HCT116 (cell line): ENCODE data around the gene CERS6.

Source experiments
- CEBPB ChIP-seq: IDR thresholded peaks from 2 replicates; pipeline ENCODE4 v1.6.1; 2012; ENCODE audit warnings: low read depth
- EZH2 ChIP-seq: fragments of 200-600 bp; sonication (generic); IDR thresholded peaks from 2 replicates; pipeline ENCODE4 v1.6.1; 2017; ENCODE audit warnings: antibody characterized with exemption, mixed run types
- POLR2AphosphoS5 ChIP-seq: IDR thresholded peaks from 2 replicates; pipeline ENCODE4 v1.6.1; 2011; ENCODE audit warnings: mild to moderate bottlenecking, low read depth, low read length, moderate library complexity
- TF ChIP-seq, protein P1 (sequence below), 3 experiments: fragments of 200-600 bp in 1 of 3; sonication (generic) in 1 of 3; IDR thresholded peaks in 2 of 3; conservative IDR thresholded peaks in 1 of 3; 2 replicates each; pipeline ENCODE4 v1.5.1; 2012 to 2017; ENCODE audit warnings: low read depth in 2 of 3, low read length in 2 of 3, antibody characterized with exemption in 1 of 3, borderline replicate concordance in 1 of 3, control low read depth in 1 of 3, mild to moderate bottlenecking in 1 of 3, mixed read lengths in 1 of 3, mixed run types in 1 of 3, moderate library complexity in 1 of 3; ENCODE audit not compliant: insufficient read depth in 1 of 3

DNA sequence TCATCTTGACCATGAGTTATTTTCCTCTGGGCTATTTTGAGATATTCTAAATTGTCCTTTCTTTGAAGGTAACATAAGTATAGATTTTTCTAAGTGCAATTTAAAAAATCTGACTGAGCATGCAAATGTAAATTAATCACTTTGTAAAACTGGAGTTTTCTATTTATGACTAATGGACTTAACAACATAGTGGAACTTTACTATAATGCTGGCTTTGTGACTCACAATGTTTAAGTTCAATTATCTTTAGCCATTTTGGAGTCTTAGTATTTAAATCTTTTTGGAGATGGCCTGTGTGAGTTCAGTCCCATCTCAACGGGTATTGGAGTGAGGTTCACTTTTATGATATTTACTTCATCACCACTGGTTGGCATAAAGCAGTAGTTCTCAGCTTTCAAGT is 311.2 kb downstream of the CERS6 start:
- TF ChIP-seq, protein P1, sequence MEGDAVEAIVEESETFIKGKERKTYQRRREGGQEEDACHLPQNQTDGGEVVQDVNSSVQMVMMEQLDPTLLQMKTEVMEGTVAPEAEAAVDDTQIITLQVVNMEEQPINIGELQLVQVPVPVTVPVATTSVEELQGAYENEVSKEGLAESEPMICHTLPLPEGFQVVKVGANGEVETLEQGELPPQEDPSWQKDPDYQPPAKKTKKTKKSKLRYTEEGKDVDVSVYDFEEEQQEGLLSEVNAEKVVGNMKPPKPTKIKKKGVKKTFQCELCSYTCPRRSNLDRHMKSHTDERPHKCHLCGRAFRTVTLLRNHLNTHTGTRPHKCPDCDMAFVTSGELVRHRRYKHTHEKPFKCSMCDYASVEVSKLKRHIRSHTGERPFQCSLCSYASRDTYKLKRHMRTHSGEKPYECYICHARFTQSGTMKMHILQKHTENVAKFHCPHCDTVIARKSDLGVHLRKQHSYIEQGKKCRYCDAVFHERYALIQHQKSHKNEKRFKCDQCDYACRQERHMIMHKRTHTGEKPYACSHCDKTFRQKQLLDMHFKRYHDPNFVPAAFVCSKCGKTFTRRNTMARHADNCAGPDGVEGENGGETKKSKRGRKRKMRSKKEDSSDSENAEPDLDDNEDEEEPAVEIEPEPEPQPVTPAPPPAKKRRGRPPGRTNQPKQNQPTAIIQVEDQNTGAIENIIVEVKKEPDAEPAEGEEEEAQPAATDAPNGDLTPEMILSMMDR (IDR thresholded peaks at IDR 0.05 in 2 of 3, conservative IDR thresholded peaks at IDR 0.05 in 1 of 3; ENCODE audit: borderline replicate concordance in 1 of 3, insufficient read depth in 1 of 3, low read depth in 2 of 3, low read length in 2 of 3) = no peak
- TF ChIP-seq CEBPB (no peak), EZH2 (no peak), POLR2AphosphoS5 (no peak)
